ENCODE data around the gene TMEM184B.

DNA sequence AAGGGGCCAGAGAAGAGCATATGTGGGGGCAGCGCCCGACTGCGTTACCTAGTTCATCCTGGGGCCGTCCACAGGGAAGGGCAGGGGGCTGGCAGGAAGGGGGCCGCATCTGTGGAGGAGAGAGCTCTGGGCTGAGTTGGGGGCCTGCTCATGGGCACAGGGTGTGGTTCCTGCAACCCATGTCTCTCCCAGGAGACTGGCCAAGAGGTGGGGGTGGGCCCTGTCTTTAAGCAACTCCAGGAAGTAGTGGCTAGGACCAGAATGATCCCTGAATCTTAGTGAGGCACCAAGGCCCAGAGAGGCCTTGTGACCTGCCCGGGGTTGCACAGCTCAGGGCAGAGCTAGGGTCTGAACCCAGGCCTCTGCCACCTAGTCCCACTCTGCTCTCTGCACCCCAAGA is 22.5 kb upstream of the TMEM184B start:
- TF ChIP-seq POLR2AphosphoS5 (IDR thresholded peaks at IDR 0.05; ENCODE audit: low read length) (no peak; the same call in 1 of the 2 replicates), POLR2A (IDR thresholded peaks at IDR 0.05; ENCODE audit: low read depth, low read length) (no peak), CHD2 (IDR thresholded peaks at IDR 0.05; ENCODE audit: borderline replicate concordance, low read depth, low read length) (no peak)

Data from GM12878 (cell line).